ENCODE measurements around the gene RALGAPA2.

RALGAPA2 gene

DNA sequence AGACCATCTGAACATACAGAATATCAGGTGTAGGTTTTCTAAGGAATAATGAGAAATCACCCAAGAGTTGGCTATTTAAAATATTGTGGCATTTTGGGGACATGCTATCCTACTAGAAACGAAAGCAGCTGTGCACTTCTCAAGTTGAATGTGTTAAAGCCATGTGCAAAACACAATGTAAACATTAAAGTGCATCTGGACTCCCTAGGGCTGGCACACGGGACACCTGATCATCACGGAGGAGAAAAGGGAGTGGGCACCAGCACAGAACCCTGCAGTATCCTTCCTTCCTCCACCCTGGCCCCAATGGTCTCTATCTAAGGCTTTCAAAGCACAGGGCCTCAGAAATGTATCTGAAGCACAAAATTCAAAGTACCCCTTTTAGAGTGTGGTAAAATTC, 250.3 kb downstream of the RALGAPA2 start:
- DNase-seq (ENCODE audit: low spot score), result no peak

DNA sequence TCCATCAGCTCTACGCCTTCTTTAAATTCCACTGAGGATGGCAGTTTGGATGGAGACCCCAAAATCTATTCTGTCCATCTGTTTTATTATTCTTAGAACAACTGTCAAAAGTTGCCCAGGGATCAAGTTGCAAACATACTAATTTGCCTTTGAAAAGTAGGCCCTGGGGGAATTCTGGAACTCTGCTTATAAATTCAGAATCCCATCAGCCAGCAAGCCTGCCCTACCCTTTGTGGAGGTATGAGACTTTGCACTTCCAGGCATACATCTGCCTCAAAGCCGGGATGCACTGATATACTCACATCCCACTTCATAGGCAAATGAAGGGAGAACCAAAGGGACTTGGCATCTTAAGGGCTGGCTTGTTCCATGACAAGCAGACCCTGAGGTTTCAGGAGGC, 250.9 kb downstream of the RALGAPA2 start:
- no peak for DNase-seq (ENCODE audit: low spot score)

DNA sequence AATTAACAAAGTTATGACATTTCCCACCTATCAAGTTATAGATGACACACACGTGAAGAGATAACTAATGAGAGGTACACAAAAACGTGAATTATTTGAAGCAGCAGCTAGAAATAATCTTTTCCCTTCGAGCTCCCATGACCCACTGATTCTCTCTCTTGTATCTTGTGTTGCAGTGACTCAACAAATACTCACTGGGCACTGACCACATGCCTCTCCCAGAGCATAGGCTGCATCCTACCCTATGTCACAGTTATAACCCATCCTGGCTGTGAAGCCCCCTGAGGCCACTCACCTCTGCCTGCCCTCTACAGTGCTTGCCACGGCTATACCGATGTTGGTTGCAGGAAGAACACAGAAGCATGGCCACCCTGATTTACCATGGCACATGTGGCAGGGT, 252.7 kb downstream of the RALGAPA2 start:
- no peak for DNase-seq (ENCODE audit: low spot score)

DNA sequence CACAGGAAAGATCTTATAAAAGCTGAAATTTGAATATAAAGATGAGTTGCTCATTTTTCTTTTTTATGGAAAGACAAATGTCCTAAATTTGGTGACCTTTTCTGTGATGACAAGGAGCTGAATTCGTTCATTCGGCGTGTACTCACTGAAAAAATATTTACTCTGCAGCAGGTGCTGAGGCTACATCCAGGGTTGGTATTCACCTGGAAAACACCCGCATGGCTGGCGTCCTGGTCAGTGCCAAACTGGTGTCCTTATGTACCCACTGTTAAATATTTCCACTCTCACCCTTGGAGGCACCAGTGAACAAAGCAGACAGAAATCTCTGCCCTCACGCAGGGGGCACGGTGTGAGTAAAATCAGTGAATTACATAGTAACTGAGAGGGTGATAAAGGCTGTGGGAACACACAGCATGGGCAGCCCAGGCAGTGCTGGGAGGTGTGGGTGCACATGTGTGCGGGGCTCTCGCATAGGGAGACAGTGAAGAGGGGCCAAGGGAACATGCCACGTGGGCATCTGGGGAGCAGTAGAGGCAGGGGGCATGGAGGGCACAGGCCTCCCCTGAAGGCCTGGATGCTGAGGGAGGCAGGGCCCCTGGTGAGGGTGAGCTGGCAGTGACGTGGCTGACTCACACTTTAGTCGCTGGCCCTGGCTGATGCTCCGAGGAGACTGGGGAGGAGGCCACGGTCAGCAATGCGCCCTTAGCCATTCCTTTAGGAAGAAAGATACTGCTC, 254.9 kb downstream of the RALGAPA2 start:
- DNase-seq (ENCODE audit: low spot score), result no peak

- DNase-seq (ENCODE audit: low spot score), result no peak
These were observed 255.7 kb downstream of the RALGAPA2 start for GRCh38 chr20:20456741-20457140.

DNA sequence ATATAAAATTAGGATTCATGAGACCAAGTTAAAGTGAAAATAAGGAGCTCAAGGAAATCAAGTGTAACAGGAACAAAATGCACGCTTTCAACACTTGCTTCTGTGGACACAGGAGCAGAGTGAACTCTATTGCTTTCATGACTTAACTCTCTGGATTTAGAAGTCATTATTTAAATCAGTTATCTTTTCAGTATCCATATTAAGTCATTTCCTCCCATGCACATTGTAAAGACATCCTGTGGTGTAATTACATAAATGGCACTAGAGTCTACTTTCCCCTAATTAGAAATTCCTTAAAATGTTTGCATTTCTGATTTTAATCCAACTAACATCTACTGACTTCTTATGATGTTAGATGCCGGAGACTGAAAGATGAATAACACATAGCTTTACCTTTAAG, 256.5 kb downstream of the RALGAPA2 start:
- DNase-seq (ENCODE audit: low spot score), result no peak

GRCh38 chr20:20454850-20455627, 257.4 kb downstream of the RALGAPA2 start:
- no peak for DNase-seq (ENCODE audit: low spot score)

GRCh38 chr20:20454367-20454766, 258.1 kb downstream of the RALGAPA2 start:
- DNase-seq (ENCODE audit: low spot score), result no peak

DNA sequence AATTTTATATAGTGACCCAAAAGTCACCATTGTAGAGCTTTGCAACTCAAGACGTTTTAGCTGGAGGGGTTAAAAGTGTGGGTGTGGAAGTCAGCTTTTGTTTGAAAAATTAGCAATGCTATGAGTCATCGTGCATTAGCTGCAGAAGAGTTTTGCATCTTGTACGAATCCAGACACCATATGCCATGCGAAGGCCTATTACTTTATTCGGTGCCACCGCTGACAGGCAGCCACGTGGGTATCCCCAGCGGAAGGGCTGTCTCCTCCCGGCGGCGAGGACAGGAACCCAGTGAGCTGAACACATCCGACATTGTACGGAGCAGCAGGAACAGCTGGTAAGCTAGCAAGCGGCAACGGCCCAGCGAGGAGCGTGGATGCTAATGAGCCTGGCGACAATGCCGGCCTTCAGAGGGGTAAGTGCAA, 260.2 kb downstream of the RALGAPA2 start:
- DNase-seq (ENCODE audit: low spot score), result peak; percentile 99

DNA sequence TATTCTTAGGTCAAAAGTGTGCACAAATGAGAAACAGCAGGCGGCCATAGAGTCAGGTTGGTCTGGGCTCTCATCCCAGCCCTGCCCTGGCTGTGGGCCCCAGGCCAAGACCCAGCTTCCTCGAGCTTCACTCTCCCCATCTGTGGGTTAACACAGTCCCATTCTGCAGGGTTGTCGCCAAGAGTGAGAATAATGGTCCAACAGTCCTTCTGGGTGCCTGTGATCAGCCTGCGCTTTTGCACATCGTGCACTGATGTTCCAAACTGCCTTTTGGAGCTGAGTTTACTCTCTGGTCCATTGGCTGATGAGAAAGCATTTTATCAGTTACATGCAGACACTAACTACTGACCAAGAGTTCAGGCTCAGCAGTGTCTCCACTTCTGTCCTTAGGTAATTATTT, 261.9 kb downstream of the RALGAPA2 start:
- peak; percentile 85 for DNase-seq (ENCODE audit: low spot score)

- no peak for DNase-seq (ENCODE audit: low spot score)
These were observed 263.6 kb downstream of the RALGAPA2 start for GRCh38 chr20:20448881-20449280.

DNA sequence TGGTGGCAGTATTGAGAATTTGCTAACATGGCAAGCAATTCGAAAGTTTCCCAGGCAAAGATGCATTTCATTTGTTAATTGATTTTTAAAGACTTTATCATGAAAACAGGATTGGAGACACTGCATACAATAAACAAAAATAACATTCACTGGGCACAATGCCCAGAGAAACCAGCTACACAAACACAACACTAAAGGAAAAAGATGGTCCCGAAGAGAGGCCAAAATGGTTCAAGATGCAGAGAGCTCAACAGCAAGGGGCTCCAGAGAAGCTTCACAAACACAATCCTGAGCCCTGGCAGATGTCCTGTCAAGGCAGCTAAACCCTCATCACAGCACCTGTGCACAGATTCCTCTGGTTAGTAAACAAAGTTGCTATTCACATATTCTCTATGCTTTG, 265.2 kb downstream of the RALGAPA2 start:
- no peak for DNase-seq (ENCODE audit: low spot score)

GRCh38 chr20:20446425-20447015, 265.9 kb downstream of the RALGAPA2 start:
- no peak for DNase-seq (ENCODE audit: low spot score)

- DNase-seq (ENCODE audit: low spot score), result no peak
These were observed 266.4 kb downstream of the RALGAPA2 start for GRCh38 chr20:20446001-20446400.

- no peak for DNase-seq (ENCODE audit: low spot score)
These were observed 268.9 kb downstream of the RALGAPA2 start for GRCh38 chr20:20443504-20443903.

DNA sequence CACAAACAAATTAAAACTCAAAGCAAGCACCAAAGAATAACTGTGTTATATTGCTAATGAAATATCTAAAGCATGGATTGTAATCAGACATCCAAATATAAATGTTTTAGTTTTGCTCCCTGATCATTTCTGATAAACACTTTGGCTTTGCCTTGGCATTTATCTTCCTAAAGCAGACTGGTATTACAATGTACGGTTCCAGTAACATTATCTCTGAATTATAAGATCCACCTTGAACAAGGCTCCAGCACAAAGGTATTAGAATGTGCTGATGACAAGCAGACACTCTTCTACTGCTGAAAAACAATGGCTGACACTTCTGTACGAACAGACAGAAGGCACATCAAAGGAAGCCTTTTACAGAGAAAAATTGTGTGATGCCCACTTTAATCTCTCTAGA, 270.0 kb downstream of the RALGAPA2 start:
- no peak for DNase-seq (ENCODE audit: low spot score)

DNA sequence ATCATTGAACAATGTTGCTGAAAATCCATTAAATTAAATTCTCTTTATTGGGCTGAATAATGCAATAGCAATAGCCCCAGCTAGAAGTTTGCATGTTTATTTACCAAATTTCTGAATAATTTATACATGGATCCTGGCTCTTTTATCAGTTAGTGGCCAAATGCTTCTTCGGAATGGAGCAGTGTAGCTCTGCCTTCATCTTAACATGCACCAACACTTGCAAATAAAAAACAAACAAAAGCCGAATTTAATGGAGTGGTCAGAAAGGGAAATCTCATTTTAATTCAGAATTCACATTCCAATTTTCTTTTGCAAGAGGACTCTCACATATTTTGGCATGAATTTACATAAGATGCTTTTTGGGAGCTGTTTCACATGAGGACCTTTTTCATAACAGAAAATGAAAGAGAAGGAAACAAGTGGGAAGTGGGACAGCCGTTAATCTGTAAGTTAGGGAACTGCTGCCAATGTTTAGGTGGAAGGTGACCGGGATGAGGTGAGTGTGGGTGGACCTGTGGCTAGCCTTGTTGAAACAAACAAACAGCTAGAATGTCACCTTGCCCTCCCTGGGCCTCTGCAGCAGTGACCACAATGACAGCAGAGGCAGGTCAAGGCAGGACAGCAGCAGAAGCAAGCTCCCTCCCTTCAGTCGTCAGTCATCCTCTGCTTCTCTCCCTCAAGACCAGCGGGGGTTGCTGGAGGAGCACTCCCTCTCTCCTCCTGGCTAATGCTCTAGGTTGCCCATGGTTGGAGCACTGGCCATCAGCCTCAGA, 271.4 kb downstream of the RALGAPA2 start:
- DNase-seq (ENCODE audit: low spot score), result no peak

GRCh38 chr20:20440481-20440880, 272.0 kb downstream of the RALGAPA2 start:
- no peak for DNase-seq (ENCODE audit: low spot score)

DNA sequence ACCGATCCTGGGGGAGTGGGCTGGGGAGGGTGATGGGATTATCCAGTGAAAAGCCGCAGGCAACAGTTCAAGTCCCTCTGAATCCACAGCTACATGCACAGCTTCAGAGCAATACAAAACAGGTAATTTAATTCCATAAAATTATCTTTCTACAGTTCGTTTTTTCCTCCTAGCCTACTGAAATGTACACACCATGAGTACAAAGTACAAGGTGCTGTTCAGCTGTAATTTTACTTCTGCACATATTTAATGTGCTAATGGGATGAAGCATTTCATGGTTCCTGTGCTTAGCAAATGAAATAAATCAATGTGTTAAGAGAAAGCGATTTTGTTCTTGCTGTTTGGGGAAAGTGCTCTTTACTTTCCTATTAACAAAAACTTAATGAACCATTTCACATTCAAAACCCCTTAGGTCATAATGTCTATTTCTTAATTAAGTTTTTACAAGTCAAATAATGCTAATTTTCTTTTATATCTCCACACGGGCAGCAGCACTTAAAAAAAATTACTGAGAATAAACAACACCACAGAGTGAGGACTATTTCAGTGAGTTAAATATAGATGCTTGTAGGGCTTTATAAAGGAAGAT, 272.7 kb downstream of the RALGAPA2 start:
- DNase-seq (ENCODE audit: low spot score), result no peak

DNA sequence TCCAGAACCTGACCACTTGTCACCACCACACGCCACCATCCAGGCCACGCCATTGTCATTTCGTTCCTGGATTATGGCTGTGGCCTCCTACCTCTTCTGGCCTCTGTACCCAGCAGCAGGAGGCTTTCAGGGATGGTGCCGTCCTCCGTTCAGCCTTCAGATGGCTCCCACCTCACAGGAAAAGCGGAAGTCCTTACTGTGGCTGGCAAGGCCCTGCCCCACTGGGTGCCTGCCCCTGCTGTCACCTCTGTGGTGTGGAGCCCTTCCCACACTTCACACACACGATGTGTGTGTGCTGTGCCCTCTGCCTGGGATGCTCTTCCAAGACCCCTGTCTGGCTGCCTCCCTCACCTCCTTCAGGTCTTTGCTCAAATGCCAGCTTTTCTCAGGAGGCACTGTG, 275.1 kb downstream of the RALGAPA2 start:
- no peak for DNase-seq (ENCODE audit: low spot score)

- DNase-seq (ENCODE audit: low spot score), result no peak
These were observed 275.8 kb downstream of the RALGAPA2 start for GRCh38 chr20:20436689-20437088.

GRCh38 chr20:20435453-20435852, 277.0 kb downstream of the RALGAPA2 start:
- DNase-seq (ENCODE audit: low spot score), result peak; percentile 74
